A673 (cell line): ENCODE data around the gene UROS.

Experiments used
- EZH2 ChIP-seq: fragments of 200-600 bp; sonication (generic); IDR thresholded peaks from 2 replicates; pipeline ENCODE4 v1.6.1; 2017; ENCODE audit warnings: borderline replicate concordance, low read depth, mild to moderate bottlenecking, mixed read lengths, antibody characterized with exemption, low read length; ENCODE audit not compliant: poor library complexity, severe bottlenecking
- TF ChIP-seq, protein P1 (sequence below): fragments of 300-800, 200-600 bp; sonication (generic); conservative IDR thresholded peaks from 2 replicates; pipeline ENCODE4 v1.5.1; 2017; ENCODE audit warnings: low read depth, mild to moderate bottlenecking, antibody characterized with exemption, low read length, moderate library complexity, mixed read lengths

DNA sequence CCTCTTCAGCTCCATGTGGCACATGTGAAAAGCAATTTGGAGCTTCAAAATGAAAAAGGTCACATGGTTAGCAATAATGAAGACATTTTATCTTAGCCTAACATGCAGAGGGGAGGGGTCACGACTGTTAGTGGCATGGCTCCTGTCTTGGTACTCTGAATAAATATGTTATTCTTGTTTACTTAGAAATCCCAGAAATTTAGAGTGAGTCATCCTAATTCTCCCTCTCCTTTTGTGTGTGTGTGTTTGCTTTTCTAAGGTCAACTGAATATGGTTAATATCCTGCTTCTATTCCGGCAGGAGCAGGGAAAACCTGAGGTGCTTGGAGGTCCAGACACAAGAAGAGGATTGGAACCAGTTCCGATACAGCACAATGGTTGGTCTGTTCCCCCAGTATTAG lies 17.9 kb upstream of the UROS start:
- TF ChIP-seq EZH2, result no peak
- TF ChIP-seq, protein P1, sequence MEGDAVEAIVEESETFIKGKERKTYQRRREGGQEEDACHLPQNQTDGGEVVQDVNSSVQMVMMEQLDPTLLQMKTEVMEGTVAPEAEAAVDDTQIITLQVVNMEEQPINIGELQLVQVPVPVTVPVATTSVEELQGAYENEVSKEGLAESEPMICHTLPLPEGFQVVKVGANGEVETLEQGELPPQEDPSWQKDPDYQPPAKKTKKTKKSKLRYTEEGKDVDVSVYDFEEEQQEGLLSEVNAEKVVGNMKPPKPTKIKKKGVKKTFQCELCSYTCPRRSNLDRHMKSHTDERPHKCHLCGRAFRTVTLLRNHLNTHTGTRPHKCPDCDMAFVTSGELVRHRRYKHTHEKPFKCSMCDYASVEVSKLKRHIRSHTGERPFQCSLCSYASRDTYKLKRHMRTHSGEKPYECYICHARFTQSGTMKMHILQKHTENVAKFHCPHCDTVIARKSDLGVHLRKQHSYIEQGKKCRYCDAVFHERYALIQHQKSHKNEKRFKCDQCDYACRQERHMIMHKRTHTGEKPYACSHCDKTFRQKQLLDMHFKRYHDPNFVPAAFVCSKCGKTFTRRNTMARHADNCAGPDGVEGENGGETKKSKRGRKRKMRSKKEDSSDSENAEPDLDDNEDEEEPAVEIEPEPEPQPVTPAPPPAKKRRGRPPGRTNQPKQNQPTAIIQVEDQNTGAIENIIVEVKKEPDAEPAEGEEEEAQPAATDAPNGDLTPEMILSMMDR, result no peak
